ENCODE results near the gene SH3TC2.

Gene SH3TC2

GRCh38 chr5:148996270-148996669 is 66.6 kb downstream of the SH3TC2 start:
- DNase-seq = no peak

- no peak for DNase-seq
These were observed 67.1 kb downstream of the SH3TC2 start for GRCh38 chr5:148995791-148996190.

GRCh38 chr5:148993283-148993936 is 69.5 kb downstream of the SH3TC2 start:
- DNase-seq = no peak

- no peak for DNase-seq
These were observed 70.6 kb downstream of the SH3TC2 start for GRCh38 chr5:148992265-148992664.

GRCh38 chr5:148991566-148991965 is 71.3 kb downstream of the SH3TC2 start:
- no peak for DNase-seq

- no peak for DNase-seq
These were observed 72.0 kb downstream of the SH3TC2 start for GRCh38 chr5:148990817-148991216.

- no peak for DNase-seq
These were observed 73.3 kb downstream of the SH3TC2 start for GRCh38 chr5:148989567-148989966.

GRCh38 chr5:148988328-148988727 is 74.5 kb downstream of the SH3TC2 start:
- no peak for DNase-seq

- DNase-seq = no peak
These were observed 76.2 kb downstream of the SH3TC2 start for GRCh38 chr5:148986636-148987035.

GRCh38 chr5:148984345-148984744 is 78.5 kb downstream of the SH3TC2 start:
- DNase-seq = peak; percentile 90

- DNase-seq = no peak
These were observed 81.5 kb downstream of the SH3TC2 start for GRCh38 chr5:148981353-148981752.

- DNase-seq = no peak
These were observed 82.1 kb downstream of the SH3TC2 start for GRCh38 chr5:148980731-148981130.

GRCh38 chr5:148979083-148979723 is 83.7 kb downstream of the SH3TC2 start:
- no peak for DNase-seq

GRCh38 chr5:148978370-148979082 is 84.3 kb downstream of the SH3TC2 start:
- DNase-seq = no peak

- DNase-seq = peak; percentile 94
These were observed 86.1 kb downstream of the SH3TC2 start for GRCh38 chr5:148976569-148977381.

GRCh38 chr5:148974642-148975327 is 88.1 kb downstream of the SH3TC2 start:
- DNase-seq = no peak

- DNase-seq = peak; percentile 37
These were observed 89.4 kb downstream of the SH3TC2 start for GRCh38 chr5:148973455-148973854.

GRCh38 chr5:148972974-148973374 is 89.9 kb downstream of the SH3TC2 start:
- peak; percentile 90 for DNase-seq

GRCh38 chr5:148972396-148972795 is 90.5 kb downstream of the SH3TC2 start:
- DNase-seq = no peak

- DNase-seq = no peak
These were observed 92.0 kb downstream of the SH3TC2 start for GRCh38 chr5:148970876-148971275.

GRCh38 chr5:148970228-148970627 is 92.6 kb downstream of the SH3TC2 start:
- DNase-seq = no peak

- peak; percentile 65 for DNase-seq
These were observed 93.6 kb downstream of the SH3TC2 start for GRCh38 chr5:148969291-148969690.

GRCh38 chr5:148968311-148968710 is 94.6 kb downstream of the SH3TC2 start:
- no peak for DNase-seq
